Liver (tissue), 9 donors: ENCODE data around the gene PTN. TPM values are rescaled to one million over a fixed set of nuclear protein-coding genes. Genes with fewer than 3 reads are reported as not detected.

Experiments used
- DNase-seq: peaks from one replicate; pipeline ENCODE4 v3.0.0-alpha.2; 2017; ENCODE audit warnings: low spot score
- H3K27ac ChIP-seq, 2 donors: one replicate each; pipeline ENCODE4 v1.7.0; 2013; ENCODE audit warnings: inconsistent platforms in 2 of 2, low read length in 2 of 2, control low read depth in 1 of 2, low read depth in 1 of 2, mild to moderate bottlenecking in 1 of 2
- H3K27me3 ChIP-seq, 4 donors: one replicate each; pipeline versions ENCODE4 v1.6.1 to v1.7.0; 2013; ENCODE audit warnings: low read length in 3 of 4, inconsistent platforms in 1 of 4, mild to moderate bottlenecking in 1 of 4, moderate library complexity in 1 of 4; ENCODE audit not compliant: control insufficient read depth in 4 of 4, insufficient read depth in 4 of 4
- H3K36me3 ChIP-seq, 4 donors: one replicate each; pipeline versions ENCODE4 v1.6.1 to v1.7.0; 2013; ENCODE audit warnings: low read length in 3 of 4, mild to moderate bottlenecking in 3 of 4, low read depth in 1 of 4, moderate library complexity in 1 of 4; ENCODE audit not compliant: control insufficient read depth in 4 of 4, insufficient read depth in 3 of 4
- H3K4me1 ChIP-seq, 4 donors: one replicate each; pipeline versions ENCODE4 v1.6.1 to v1.7.0; 2013; ENCODE audit warnings: low read length in 3 of 4, mild to moderate bottlenecking in 3 of 4, moderate library complexity in 1 of 4; ENCODE audit not compliant: control insufficient read depth in 4 of 4, insufficient read depth in 4 of 4
- H3K4me3 ChIP-seq, 3 donors: one replicate each; pipeline versions ENCODE4 v1.6.1 to v1.7.0; 2013; ENCODE audit warnings: low read length in 3 of 3, control low read depth in 1 of 3, low read depth in 1 of 3, mild to moderate bottlenecking in 1 of 3
- H3K9ac ChIP-seq, 2 donors: one replicate each; pipeline ENCODE4 v1.7.0; 2013; ENCODE audit warnings: low read length in 2 of 2, mild to moderate bottlenecking in 2 of 2, moderate library complexity in 2 of 2, control low read depth in 1 of 2, low read depth in 1 of 2
- H3K9me3 ChIP-seq, 4 donors: one replicate each; pipeline versions ENCODE4 v1.6.1 to v1.7.0; 2013; ENCODE audit warnings: low read length in 3 of 4; ENCODE audit not compliant: control insufficient read depth in 4 of 4
- ATF3 ChIP-seq: IDR thresholded peaks from 2 replicates; pipeline ENCODE4 v1.6.1; 2016; ENCODE audit warnings: antibody characterized with exemption
- CTCF ChIP-seq: fragments of 150-350 bp; IDR thresholded peaks from 2 replicates; pipeline ENCODE4 v1.5.1; 2017; ENCODE audit warnings: improper control_type of control experiment, low read depth, low read length; ENCODE audit not compliant: missing input control
- EGR1 ChIP-seq, 2 donors: IDR thresholded peaks; 2 replicates each; pipeline ENCODE4 v1.6.1; 2016 to 2018; ENCODE audit warnings: antibody characterized with exemption in 2 of 2, low read depth in 2 of 2
- FOXA1 ChIP-seq: IDR thresholded peaks from 2 replicates; pipeline ENCODE4 v1.6.1; 2016; ENCODE audit warnings: antibody characterized with exemption
- GABPA ChIP-seq, 2 donors: IDR thresholded peaks in 1 of 2; conservative IDR thresholded peaks in 1 of 2; 2 replicates each; pipeline ENCODE4 v1.6.1; 2016; ENCODE audit warnings: antibody characterized with exemption in 2 of 2, mild to moderate bottlenecking in 1 of 2, moderate library complexity in 1 of 2
- HNF4A ChIP-seq, 2 donors: conservative IDR thresholded peaks; 2 replicates each; pipeline ENCODE4 v1.6.1; 2016; ENCODE audit warnings: antibody characterized with exemption in 2 of 2, mild to moderate bottlenecking in 2 of 2
- HNF4G ChIP-seq: IDR thresholded peaks from 2 replicates; pipeline ENCODE4 v1.6.1; 2016; ENCODE audit warnings: antibody characterized with exemption
- JUND ChIP-seq, 2 donors: IDR thresholded peaks; 2 replicates each; pipeline ENCODE4 v1.6.1; 2016; ENCODE audit warnings: antibody characterized with exemption in 2 of 2
- NR2F2 ChIP-seq: IDR thresholded peaks from 2 replicates; pipeline ENCODE4 v1.6.1; 2016; ENCODE audit warnings: antibody characterized with exemption
- RAD21 ChIP-seq, 2 donors: IDR thresholded peaks; 2 replicates each; pipeline ENCODE4 v1.6.1; 2016; ENCODE audit warnings: antibody characterized with exemption in 2 of 2, mild to moderate bottlenecking in 2 of 2
- SP1 ChIP-seq: IDR thresholded peaks from 2 replicates; pipeline ENCODE4 v1.6.1; 2018; ENCODE audit warnings: antibody characterized with exemption, mild to moderate bottlenecking
- TAF1 ChIP-seq: conservative IDR thresholded peaks from 2 replicates; pipeline ENCODE4 v1.6.1; 2016; ENCODE audit warnings: antibody characterized with exemption, mild to moderate bottlenecking
- YY1 ChIP-seq: IDR thresholded peaks from 2 replicates; pipeline ENCODE4 v1.6.1; 2016; ENCODE audit warnings: antibody characterized with exemption, mild to moderate bottlenecking
- WGBS: extraction: QIAGEN DNeasy Blood & Tissue Kit; methylation state at CpG from one replicate; pipeline ENCODE4 v1.1.7; 2013; 5-methylcytosine and 5-hydroxymethylcytosine counted together
- polyA plus RNA-seq, 2 donors: library from polyadenylated mRNA; stranded (reverse) in 1 of 2; unstranded in 1 of 2; fragments of 200-250 nt in 1 of 2; fragments of >200 nt in 1 of 2; fragmentation: Nextera tagmentation in 1 of 2; extraction: Ambion mirVana in 1 of 2; gene quantifications; one replicate each; pipeline versions ENCODE4 v1.2.1 to v1.2.3, GENCODE V29; 2013 to 2015
- total RNA-seq, 2 donors: library from RNA; depleted of rRNA; stranded (reverse); fragments of >200 nt; gene quantifications; one replicate each; pipeline ENCODE4 v1.2.3, GENCODE V29; 2014
- donor health status: healthy.
- donor health status: healthy.
- donor health status: healthy.
- donor health status: healthy.
- donor health status: healthy.

Gene PTN
- total and polyA plus RNA-seq, 4 donors = 0.50 to 4.8 (median 1.6) TPM

GRCh38 chr7:137324796-137325696 is 18.5 kb downstream of the PTN start (continued):
- TF ChIP-seq NR2F2 (no peak), HNF4A (conservative IDR thresholded peaks at IDR 0.05) (no peak)

- Histone ChIP-seq H3K4me3 (no peak overlapping the region), H3K27ac (no peak overlapping the region), H3K36me3 (no peaks in the 10 kb centered on the region), H3K9ac (no peak overlapping the region), H3K27me3 (no peaks in the 10 kb centered on the region), H3K4me1 (no peaks in the 10 kb centered on the region), H3K9me3 (no peaks in the 10 kb centered on the region)
- TF ChIP-seq ATF3 = no peak
- no peak for DNase-seq
- WGBS = 78% methylated on average over 9 of the region's 9 CpGs
These were observed 26.7 kb downstream of the PTN start for GRCh38 chr7:137316648-137317353.

- DNase-seq = no peak
- no peaks in the 10 kb centered on the region for H3K4me1 ChIP-seq
- no peak for TF ChIP-seq SP1
- no peak for TF ChIP-seq GABPA (IDR thresholded peaks at IDR 0.05 in 1 of 2, conservative IDR thresholded peaks at IDR 0.05 in 1 of 2)
- TF ChIP-seq YY1 = no peak
- no peak for TF ChIP-seq EGR1 (IDR thresholded peaks at IDR 0.05; ENCODE audit: low read depth in 2 of 2)
- TF ChIP-seq ATF3 = no peak
- TF ChIP-seq CTCF = no peak
- TF ChIP-seq JUND (IDR thresholded peaks at IDR 0.05) = no peak
- TF ChIP-seq HNF4A (conservative IDR thresholded peaks at IDR 0.05) = no peak
- no peak for TF ChIP-seq HNF4G
- no peak for TF ChIP-seq RAD21 (IDR thresholded peaks at IDR 0.05)
- no peak for TF ChIP-seq FOXA1
- no peak for TF ChIP-seq TAF1
- TF ChIP-seq NR2F2 = no peak
- no peaks in the 10 kb centered on the region for H3K36me3 ChIP-seq
- no peaks in the 10 kb centered on the region for H3K9me3 ChIP-seq
- H3K4me3 ChIP-seq = no peak overlapping the region
- no peak overlapping the region for H3K9ac ChIP-seq
- no peaks in the 10 kb centered on the region for H3K27me3 ChIP-seq
- 88% methylated on average over 4 of the region's 4 CpGs for WGBS
- no peak overlapping the region for H3K27ac ChIP-seq
These were observed 30.3 kb downstream of the PTN start for GRCh38 chr7:137313201-137313600.
